ENCODE results near the gene APOBEC3B. TPM values are rescaled to one million over a fixed set of nuclear protein-coding genes. Genes with fewer than 3 reads are reported as not detected.
"Not testable (repeated sequence)": the region's sequence is repeated elsewhere in the genome, so short reads cannot be mapped to it uniquely, and the experiment has no call there.

The APOBEC3B gene
- total RNA-seq, 2 experiments from 2014 or later, result 1.7 to 31.9 TPM

GRCh38 chr22:38943201-38943600, 38.9 kb upstream of the APOBEC3B start:
- no peak overlapping the region for H3K4me3 ChIP-seq (ENCODE audit: low read depth, low read length, poor library complexity, severe bottlenecking)
- ChIA-PET POLR2A (no interaction called here), CTCF (ENCODE audit: unreplicated experiment) (no interaction called here)
- no TSS peak for BruUV-seq (replicated peaks)
- H3K4me1 ChIP-seq (ENCODE audit: insufficient read depth, low read length, poor library complexity, severe bottlenecking), result no peaks in the 10 kb centered on the region
- no peaks in the 10 kb centered on the region for H3K79me2 ChIP-seq (ENCODE audit: insufficient read depth, low read depth, low read length)
- DNase-seq (ENCODE audit: low spot score), result no peak
- no peaks in the 10 kb centered on the region for H3K36me3 ChIP-seq (ENCODE audit: insufficient read depth, low read length)
- no peaks in the 10 kb centered on the region for H3K9me2 ChIP-seq (ENCODE audit: insufficient read depth, low read length)
- H2AFZ ChIP-seq (ENCODE audit: low read length), result no peak overlapping the region
- H3K4me2 ChIP-seq (ENCODE audit: low read length), result no peak overlapping the region
- intact Hi-C loops (cut with micrococcal nuclease; ENCODE audit: unreplicated experiment), result no loop called here
- no peak for TF ChIP-seq CTCF (conservative IDR thresholded peaks at IDR 0.05; ENCODE audit: low read length)
- H3K9me3 ChIP-seq (ENCODE audit: low read length), result no peaks in the 10 kb centered on the region
- H3K27ac ChIP-seq (ENCODE audit: low read depth, low read length, poor library complexity, severe bottlenecking), result no peak overlapping the region
- no peaks in the 10 kb centered on the region for H4K20me1 ChIP-seq (ENCODE audit: insufficient read depth, low read length)

- CTCF ChIA-PET (ENCODE audit: unreplicated experiment), result no interaction called here
- BruUV-seq (replicated peaks), result no TSS peak
These were observed 38.3 kb upstream of the APOBEC3B start for GRCh38 chr22:38943882-38944281.

GRCh38 chr22:38944653-38945052, 37.5 kb upstream of the APOBEC3B start:
- no TSS peak for BruUV-seq (replicated peaks)
- ChIA-PET POLR2A (no interaction called here), CTCF (ENCODE audit: unreplicated experiment) (no interaction called here)
- Histone ChIP-seq H3K9me3 (ENCODE audit: low read length) (no peaks in the 10 kb centered on the region), H3K4me1 (ENCODE audit: insufficient read depth, low read length, poor library complexity, severe bottlenecking) (no peaks in the 10 kb centered on the region), H4K20me1 (ENCODE audit: insufficient read depth, low read length) (no peaks in the 10 kb centered on the region), H3K27ac (ENCODE audit: low read depth, low read length, poor library complexity, severe bottlenecking) (no peak overlapping the region), H3K4me2 (ENCODE audit: low read length) (no peak overlapping the region), H2AFZ (ENCODE audit: low read length) (no peak overlapping the region), H3K36me3 (ENCODE audit: insufficient read depth, low read length) (no peaks in the 10 kb centered on the region), H3K4me3 (ENCODE audit: low read depth, low read length, poor library complexity, severe bottlenecking) (no peak overlapping the region), H3K9me2 (ENCODE audit: insufficient read depth, low read length) (no peaks in the 10 kb centered on the region), H3K79me2 (ENCODE audit: insufficient read depth, low read depth, low read length) (no peaks in the 10 kb centered on the region)
- intact Hi-C loops (cut with micrococcal nuclease; ENCODE audit: unreplicated experiment), result no loop called here
- TF ChIP-seq CTCF (conservative IDR thresholded peaks at IDR 0.05; ENCODE audit: low read length) (no peak), EZH2phosphoT487 (IDR thresholded peaks at IDR 0.05; ENCODE audit: borderline replicate concordance, low read depth, low read length) (no peak)
- DNase-seq (ENCODE audit: low spot score), result no peak

More at GRCh38 chr22:38943882-38944281, 38.3 kb upstream of the APOBEC3B start:
- H3K4me2 ChIP-seq (ENCODE audit: low read length), result no peak overlapping the region
- DNase-seq (ENCODE audit: low spot score), result no peak
- intact Hi-C loops (cut with micrococcal nuclease; ENCODE audit: unreplicated experiment), result no loop called here
- no peaks in the 10 kb centered on the region for H4K20me1 ChIP-seq (ENCODE audit: insufficient read depth, low read length)
- POLR2A ChIA-PET, result no interaction called here
- no peak for TF ChIP-seq EZH2phosphoT487 (IDR thresholded peaks at IDR 0.05; ENCODE audit: borderline replicate concordance, low read depth, low read length)
- no peak for TF ChIP-seq CTCF (conservative IDR thresholded peaks at IDR 0.05; ENCODE audit: low read length)
- no peak overlapping the region for H3K27ac ChIP-seq (ENCODE audit: low read depth, low read length, poor library complexity, severe bottlenecking)
- no peak overlapping the region for H3K4me3 ChIP-seq (ENCODE audit: low read depth, low read length, poor library complexity, severe bottlenecking)
- no peak overlapping the region for H2AFZ ChIP-seq (ENCODE audit: low read length)
- H3K9me2 ChIP-seq (ENCODE audit: insufficient read depth, low read length), result no peaks in the 10 kb centered on the region
- no peaks in the 10 kb centered on the region for H3K36me3 ChIP-seq (ENCODE audit: insufficient read depth, low read length)
- no peaks in the 10 kb centered on the region for H3K4me1 ChIP-seq (ENCODE audit: insufficient read depth, low read length, poor library complexity, severe bottlenecking)
- no peaks in the 10 kb centered on the region for H3K9me3 ChIP-seq (ENCODE audit: low read length)
- no peaks in the 10 kb centered on the region for H3K79me2 ChIP-seq (ENCODE audit: insufficient read depth, low read depth, low read length)

GRCh38 chr22:38945706-38946338, 36.3 kb upstream of the APOBEC3B start:
- H3K4me1 ChIP-seq (ENCODE audit: insufficient read depth, low read length, poor library complexity, severe bottlenecking); intact Hi-C loops (cut with micrococcal nuclease; ENCODE audit: unreplicated experiment); H3K9me2 ChIP-seq (ENCODE audit: insufficient read depth, low read length); CTCF ChIA-PET (ENCODE audit: unreplicated experiment); H3K4me3 ChIP-seq (ENCODE audit: low read depth, low read length, poor library complexity, severe bottlenecking); H3K4me2 ChIP-seq (ENCODE audit: low read length); BruUV-seq (replicated peaks); DNase-seq (ENCODE audit: low spot score); H3K27ac ChIP-seq (ENCODE audit: low read depth, low read length, poor library complexity, severe bottlenecking); H3K79me2 ChIP-seq (ENCODE audit: insufficient read depth, low read depth, low read length); H3K36me3 ChIP-seq (ENCODE audit: insufficient read depth, low read length); H3K9me3 ChIP-seq (ENCODE audit: low read length); H4K20me1 ChIP-seq (ENCODE audit: insufficient read depth, low read length); POLR2A ChIA-PET; H2AFZ ChIP-seq (ENCODE audit: low read length): not testable (repeated sequence)

All from OCI-LY7 (cell line).